Stimulated activated CD8-positive, alpha-beta memory T cell treated with anti-CD3 and anti-CD28 coated beads, Interleukin-15, amount 100 ng/mL, for 4 hours (primary cell): ENCODE measurements around the gene PTPRK.

ENCODE experiments used
- DNase-seq, 2 donors: peaks; one replicate each; pipeline ENCODE4 v3.0.0-alpha.2; 2020; ENCODE audit warnings: low read depth in 2 of 2

The PTPRK gene

GRCh38 chr6:128389820-128390534 lies 130.4 kb downstream of the PTPRK start:
- DNase-seq, result no peak

GRCh38 chr6:128388380-128388779 lies 132.0 kb downstream of the PTPRK start:
- DNase-seq, result no peak

GRCh38 chr6:128380891-128381290 lies 139.5 kb downstream of the PTPRK start:
- no peak for DNase-seq

GRCh38 chr6:128379577-128379976 lies 140.8 kb downstream of the PTPRK start:
- DNase-seq, result no peak

- DNase-seq, result no peak
These were observed 143.4 kb downstream of the PTPRK start for GRCh38 chr6:128376952-128377503.

- no peak for DNase-seq
These were observed 149.3 kb downstream of the PTPRK start for GRCh38 chr6:128371136-128371535.

GRCh38 chr6:128370072-128370471 lies 150.3 kb downstream of the PTPRK start:
- DNase-seq, result no peak

GRCh38 chr6:128368213-128368944 lies 152.0 kb downstream of the PTPRK start:
- DNase-seq, result no peak

- DNase-seq, result no peak
These were observed 153.0 kb downstream of the PTPRK start for GRCh38 chr6:128367437-128367836.

- DNase-seq, result no peak
These were observed 154.8 kb downstream of the PTPRK start for GRCh38 chr6:128365520-128366160.

GRCh38 chr6:128364766-128365519 lies 155.5 kb downstream of the PTPRK start:
- DNase-seq, result no peak

- no peak for DNase-seq
These were observed 157.2 kb downstream of the PTPRK start for GRCh38 chr6:128363020-128363813.

- no peak for DNase-seq
These were observed 159.0 kb downstream of the PTPRK start for GRCh38 chr6:128361378-128361777.

GRCh38 chr6:128358244-128358776 lies 162.1 kb downstream of the PTPRK start:
- no peak for DNase-seq

GRCh38 chr6:128357392-128358130 lies 162.8 kb downstream of the PTPRK start:
- no peak for DNase-seq

GRCh38 chr6:128352366-128352765 lies 168.0 kb downstream of the PTPRK start:
- DNase-seq, result no peak

GRCh38 chr6:128351255-128351514 lies 169.2 kb downstream of the PTPRK start:
- no peak for DNase-seq

GRCh38 chr6:128350416-128351254 lies 169.8 kb downstream of the PTPRK start:
- no peak for DNase-seq

GRCh38 chr6:128347123-128347522 lies 173.3 kb downstream of the PTPRK start:
- no peak for DNase-seq
